Neutrophil (primary cell): ENCODE data around the gene SCP2.

Experiments used
- H3K27ac ChIP-seq: fragments of 200-600 bp; sonication (generic); 2 replicates; pipeline ENCODE4 v1.5.1; 2016; ENCODE audit warnings: mild to moderate bottlenecking, moderate library complexity
- H3K27me3 ChIP-seq: fragments of 200-600 bp; sonication (generic); 2 replicates; pipeline ENCODE4 v1.6.0; 2016; ENCODE audit warnings: mild to moderate bottlenecking
- H3K36me3 ChIP-seq: fragments of 200-600 bp; sonication (generic); 2 replicates; pipeline ENCODE4 v1.5.1; 2017
- H3K4me1 ChIP-seq, 2 experiments: fragments of 200-600 bp in 1 of 2; sonication (generic) in 1 of 2; 1 replicate in 1 of 2; 2 replicates in 1 of 2; pipeline versions ENCODE4 v1.5.1 to v1.6.1; 2013 to 2016; ENCODE audit warnings: low read depth in 1 of 2, low read length in 1 of 2, mild to moderate bottlenecking in 1 of 2, moderate library complexity in 1 of 2; ENCODE audit not compliant: control insufficient read depth in 1 of 2, insufficient read depth in 1 of 2
- H3K4me3 ChIP-seq, 2 experiments: fragments of 200-600 bp in 1 of 2; sonication (generic) in 1 of 2; 1 replicate in 1 of 2; 2 replicates in 1 of 2; pipeline ENCODE4 v1.5.1; 2013 to 2016; ENCODE audit warnings: low read depth in 1 of 2, low read length in 1 of 2, mild to moderate bottlenecking in 1 of 2, moderate library complexity in 1 of 2
- H3K9me3 ChIP-seq: fragments of 200-600 bp; sonication (generic); 2 replicates; pipeline ENCODE4 v1.5.1; 2016
- CTCF ChIP-seq: fragments of 200-600 bp; sonication (generic); IDR thresholded peaks from 2 replicates; pipeline ENCODE4 v1.5.1; 2016; ENCODE audit warnings: antibody characterized with exemption

SCP2 gene

DNA sequence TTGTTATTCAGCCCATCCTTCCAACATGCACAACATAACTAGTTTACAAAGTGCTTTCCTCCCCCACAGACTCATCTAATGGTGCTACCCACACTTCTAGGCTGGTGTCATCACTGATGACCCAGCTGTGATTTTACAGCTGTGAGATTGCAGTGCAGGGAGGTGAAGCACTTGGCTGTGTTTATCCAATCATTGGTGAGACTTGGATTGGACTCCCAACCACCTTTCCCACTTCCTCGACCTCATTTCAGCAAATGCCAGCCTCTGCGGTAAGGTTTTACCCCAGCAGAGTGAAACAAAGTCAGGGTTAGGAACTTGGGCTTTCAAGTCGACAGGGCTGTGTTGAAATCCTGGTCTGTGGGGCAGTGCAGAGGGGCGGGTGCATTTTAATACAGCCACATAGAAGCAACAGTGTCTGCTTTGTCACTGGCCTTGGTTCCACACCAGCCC, 27.6 kb upstream of the SCP2 start:
- H3K4me3 ChIP-seq = no peak overlapping the region
- H3K36me3 ChIP-seq = no peaks in the 10 kb centered on the region
- H3K9me3 ChIP-seq = no peaks in the 10 kb centered on the region
- H3K4me1 ChIP-seq = no peaks in the 10 kb centered on the region
- H3K27me3 ChIP-seq = no peaks in the 10 kb centered on the region
- TF ChIP-seq CTCF = no peak
- H3K27ac ChIP-seq = no peak overlapping the region

DNA sequence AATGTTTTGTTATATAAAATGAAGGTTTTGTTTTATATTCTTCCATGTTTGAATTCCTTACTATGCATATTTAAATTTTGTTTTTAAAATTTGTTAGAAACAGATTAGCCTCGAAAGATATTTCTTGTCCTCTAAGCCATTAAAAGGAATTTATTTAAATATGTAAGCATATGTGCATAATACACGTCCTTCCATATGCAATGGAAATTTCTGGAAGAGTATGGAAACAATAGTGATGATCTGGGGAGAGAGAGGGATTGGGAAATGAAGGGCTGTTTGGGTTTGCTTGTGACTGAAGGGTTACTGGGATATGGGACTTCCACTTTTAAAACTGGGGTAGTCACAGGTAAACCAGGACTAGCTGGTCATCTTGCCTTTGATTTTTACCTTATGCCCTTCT, 26.7 kb upstream of the SCP2 start:
- no peaks in the 10 kb centered on the region for H3K4me1 ChIP-seq
- H3K4me3 ChIP-seq = no peak overlapping the region
- H3K27ac ChIP-seq = no peak overlapping the region
- TF ChIP-seq CTCF = no peak
- H3K36me3 ChIP-seq = no peaks in the 10 kb centered on the region
- H3K27me3 ChIP-seq = no peaks in the 10 kb centered on the region
- no peaks in the 10 kb centered on the region for H3K9me3 ChIP-seq

GRCh38 chr1:52901384-52901783, 25.7 kb upstream of the SCP2 start:
- H3K27me3 ChIP-seq = no peaks in the 10 kb centered on the region
- H3K27ac ChIP-seq = no peak overlapping the region
- no peak for TF ChIP-seq CTCF
- H3K4me3 ChIP-seq = no peak overlapping the region
- H3K4me1 ChIP-seq = no peaks in the 10 kb centered on the region
- no peaks in the 10 kb centered on the region for H3K36me3 ChIP-seq
- no peaks in the 10 kb centered on the region for H3K9me3 ChIP-seq

GRCh38 chr1:52904208-52904926, 22.7 kb upstream of the SCP2 start:
- Histone ChIP-seq H3K4me3 (no peak overlapping the region), H3K9me3 (no peaks in the 10 kb centered on the region), H3K27me3 (no peaks in the 10 kb centered on the region), H3K4me1 (no peaks in the 10 kb centered on the region), H3K36me3 (no peaks in the 10 kb centered on the region), H3K27ac (no peak overlapping the region)
- no peak for TF ChIP-seq CTCF

DNA sequence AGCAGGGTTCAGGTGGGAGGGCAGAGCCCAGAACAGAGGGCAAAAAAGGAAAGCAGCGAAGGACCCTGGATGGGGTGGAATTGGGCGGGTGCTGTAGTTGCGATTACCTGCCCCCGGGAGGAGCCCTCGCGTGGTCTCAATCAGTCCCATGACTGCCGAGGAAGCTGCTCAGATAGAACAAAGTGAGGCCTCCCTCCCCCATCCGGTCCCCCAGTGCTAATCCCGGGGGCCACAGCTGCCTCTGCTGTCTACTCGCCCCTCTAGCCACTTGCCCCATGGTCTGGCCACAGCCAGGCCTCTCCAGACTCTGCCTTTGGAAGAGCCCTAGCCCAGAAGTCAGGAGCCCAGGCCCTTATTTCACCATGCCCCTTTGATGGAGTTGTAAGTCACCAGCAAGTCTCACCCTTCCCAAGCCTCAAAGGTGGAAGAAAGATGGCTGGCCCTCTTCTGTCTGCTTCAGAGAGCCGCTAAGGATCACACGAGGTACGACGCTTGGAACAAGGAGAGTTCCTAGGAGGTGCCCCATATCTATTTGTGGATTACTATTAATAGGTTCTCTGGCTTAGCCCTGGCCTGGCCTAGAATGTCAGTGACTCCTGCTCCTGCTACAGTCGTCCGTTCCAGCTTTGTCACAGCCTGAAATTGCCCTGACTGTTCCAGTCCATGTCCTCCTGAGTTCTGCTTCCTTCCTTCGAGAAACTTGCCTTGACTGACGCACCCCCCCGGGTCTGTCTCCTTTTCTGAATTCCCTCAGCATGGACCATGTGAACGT, 22.0 kb upstream of the SCP2 start:
- H3K36me3 ChIP-seq = no peaks in the 10 kb centered on the region
- no peaks in the 10 kb centered on the region for H3K4me1 ChIP-seq
- no peaks in the 10 kb centered on the region for H3K9me3 ChIP-seq
- no peak for TF ChIP-seq CTCF
- H3K27me3 ChIP-seq = no peaks in the 10 kb centered on the region
- H3K4me3 ChIP-seq = no peak overlapping the region
- H3K27ac ChIP-seq = no peak overlapping the region
